HL-60 (cell line): Measurements from ENCODE around the gene NMNAT3.

ENCODE experiments used
- CTCF ChIP-seq: IDR thresholded peaks from one replicate; pipeline ENCODE4 v1.5.1; 2011; ENCODE audit warnings: low read length, control low read depth, inconsistent platforms; ENCODE audit not compliant: insufficient read depth
- POLR2AphosphoS5 ChIP-seq: IDR thresholded peaks from 2 replicates; pipeline ENCODE4 v1.6.1; 2012; ENCODE audit warnings: low read depth

GRCh38 chr3:139718415-139718814 is 40.6 kb upstream of the NMNAT3 start:
- TF ChIP-seq CTCF, result no peak
- no peak for TF ChIP-seq POLR2AphosphoS5
